CD4-positive, alpha-beta T cell treated with Interleukin-17A for 4 hours (primary cell): ENCODE data around the gene TRPV2.
A peak's percentile ranks its signal among the peaks of the same experiment; 100 is the strongest.
"Not testable (repeated sequence)": the region's sequence is repeated elsewhere in the genome, so short reads cannot be mapped to it uniquely, and the experiment has no call there.

Experiments used
- DNase-seq: peaks from one replicate; pipeline ENCODE4 v3.0.0-alpha.2; 2020; ENCODE audit warnings: mixed read lengths

The TRPV2 gene

GRCh38 chr17:16415031-16415924, at the start of gene TRPV2:
Gene TRPV2, plus strand, starts transcription at chr17:16415571. Its CDS starts 2,098 bp downstream, at chr17:16417669.
- peak; percentile 70 for DNase-seq

GRCh38 chr17:16371742-16372141, 43.6 kb upstream of the TRPV2 start:
- no peak for DNase-seq

GRCh38 chr17:16374146-16374938, 41.0 kb upstream of the TRPV2 start:
- DNase-seq: no peak

GRCh38 chr17:16377941-16378341, 37.4 kb upstream of the TRPV2 start:
- DNase-seq: no peak

GRCh38 chr17:16378636-16379282, 36.6 kb upstream of the TRPV2 start:
- no peak for DNase-seq

- no peak for DNase-seq
Observed at GRCh38 chr17:16379654-16380053, 35.7 kb upstream of the TRPV2 start.

GRCh38 chr17:16380640-16381495, 34.5 kb upstream of the TRPV2 start, which contains the start of gene UBB:
Gene UBB, plus strand, starts transcription at chr17:16381091. Its CDS starts 817 bp downstream, at chr17:16381908.
- DNase-seq: peak; percentile 93

- DNase-seq: no peak
Observed at GRCh38 chr17:16381496-16381820, 33.9 kb upstream of the TRPV2 start.

- DNase-seq: no peak
Observed at GRCh38 chr17:16383216-16383615, 32.2 kb upstream of the TRPV2 start.

GRCh38 chr17:16383772-16384287, 31.5 kb upstream of the TRPV2 start:
- DNase-seq: no peak

- DNase-seq: no peak
Observed at GRCh38 chr17:16384557-16384956, 30.8 kb upstream of the TRPV2 start.

- not testable (repeated sequence) for DNase-seq
Observed at GRCh38 chr17:16386126-16386507, 29.3 kb upstream of the TRPV2 start.

- DNase-seq: no peak
Observed at GRCh38 chr17:16391451-16391850, 23.9 kb upstream of the TRPV2 start.

- DNase-seq: not testable (repeated sequence)
Observed at GRCh38 chr17:16392491-16392890, 22.9 kb upstream of the TRPV2 start.

GRCh38 chr17:16395887-16396286, 19.5 kb upstream of the TRPV2 start:
- DNase-seq: not testable (repeated sequence)

GRCh38 chr17:16396693-16397092, 18.7 kb upstream of the TRPV2 start:
- not testable (repeated sequence) for DNase-seq

- peak; percentile 34 for DNase-seq
Observed at GRCh38 chr17:16398270-16399267, 16.8 kb upstream of the TRPV2 start.

GRCh38 chr17:16403847-16404246, 11.5 kb upstream of the TRPV2 start:
- DNase-seq: not testable (repeated sequence)

- peak; percentile 18 for DNase-seq
Observed at GRCh38 chr17:16406742-16407674, 8.4 kb upstream of the TRPV2 start.
